Measurements from ENCODE around the gene EMSY. TPM values are rescaled to one million over a fixed set of nuclear protein-coding genes. Genes with fewer than 3 reads are reported as not detected.

Gene EMSY
- total RNA-seq, 2 donors from 2014 or later = 31.4 to 35.9 TPM

DNA sequence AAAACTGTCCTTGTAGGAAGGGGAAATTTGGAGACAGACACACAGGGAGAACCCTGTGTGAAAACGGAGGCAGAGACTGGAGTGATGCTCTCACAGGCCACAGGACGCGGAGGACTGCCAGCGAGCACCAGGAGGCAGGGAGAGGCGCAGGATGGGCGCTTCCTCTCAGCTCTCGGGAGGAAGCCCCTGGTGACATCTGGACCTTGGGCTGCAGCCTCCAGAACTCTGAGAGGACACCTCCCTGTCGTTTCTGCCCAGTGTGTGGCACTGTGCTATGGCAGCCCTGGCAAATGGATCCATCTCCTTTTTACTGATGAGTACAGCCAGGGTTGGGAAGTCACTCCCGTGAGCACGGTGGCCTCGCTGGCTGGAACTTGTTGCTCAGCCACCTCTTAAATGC is 151.8 kb downstream of the EMSY start:
- peaks cover 0 to 12% of the 10 kb centered on the region in 2 donors for H3K4me1 ChIP-seq
- no peaks in the 10 kb centered on the region for H3K9me3 ChIP-seq
- no peak for DNase-seq (ENCODE audit: low spot score)
- H3K4me3 ChIP-seq = no peak overlapping the region
- no peak for TF ChIP-seq CTCF (IDR thresholded peaks at IDR 0.05)
- H3K27me3 ChIP-seq = no peaks in the 10 kb centered on the region
- H3K27ac ChIP-seq = no peak overlapping the region
- H3K36me3 ChIP-seq = no peaks in the 10 kb centered on the region

- Histone ChIP-seq H3K4me1 (peaks cover 0 to 22% of the 10 kb centered on the region in 2 donors), H3K4me3 (no peak overlapping the region), H3K27ac (no peak overlapping the region), H3K9me3 (no peaks in the 10 kb centered on the region), H3K36me3 (no peaks in the 10 kb centered on the region), H3K27me3 (no peaks in the 10 kb centered on the region)
- no peak for TF ChIP-seq CTCF (IDR thresholded peaks at IDR 0.05)
- peak; percentile 57 for DNase-seq (ENCODE audit: low spot score)
Measured at GRCh38 chr11:76597533-76598425, 153.0 kb downstream of the EMSY start.

GRCh38 chr11:76598426-76598839 is 153.6 kb downstream of the EMSY start:
- Histone ChIP-seq H3K4me1 (peaks cover 0 to 28% of the 10 kb centered on the region in 2 donors), H3K27me3 (no peaks in the 10 kb centered on the region), H3K4me3 (no peak overlapping the region), H3K9me3 (no peaks in the 10 kb centered on the region), H3K36me3 (no peaks in the 10 kb centered on the region), H3K27ac (no peak overlapping the region)
- peak; percentile 70 for DNase-seq (ENCODE audit: low spot score)
- TF ChIP-seq CTCF (IDR thresholded peaks at IDR 0.05) = peak in 1 of 2 donors; percentile 68

GRCh38 chr11:76599041-76600013 is 154.5 kb downstream of the EMSY start:
- Histone ChIP-seq H3K27ac (peak overlapping the region in 1 of 2 donors; percentile 19), H3K4me1 (peaks cover 0 to 37% of the 10 kb centered on the region in 2 donors), H3K36me3 (no peaks in the 10 kb centered on the region), H3K27me3 (no peaks in the 10 kb centered on the region), H3K9me3 (no peaks in the 10 kb centered on the region), H3K4me3 (no peak overlapping the region)
- no peak for TF ChIP-seq CTCF (IDR thresholded peaks at IDR 0.05)
- DNase-seq (ENCODE audit: low spot score) = peak; percentile 50

DNA sequence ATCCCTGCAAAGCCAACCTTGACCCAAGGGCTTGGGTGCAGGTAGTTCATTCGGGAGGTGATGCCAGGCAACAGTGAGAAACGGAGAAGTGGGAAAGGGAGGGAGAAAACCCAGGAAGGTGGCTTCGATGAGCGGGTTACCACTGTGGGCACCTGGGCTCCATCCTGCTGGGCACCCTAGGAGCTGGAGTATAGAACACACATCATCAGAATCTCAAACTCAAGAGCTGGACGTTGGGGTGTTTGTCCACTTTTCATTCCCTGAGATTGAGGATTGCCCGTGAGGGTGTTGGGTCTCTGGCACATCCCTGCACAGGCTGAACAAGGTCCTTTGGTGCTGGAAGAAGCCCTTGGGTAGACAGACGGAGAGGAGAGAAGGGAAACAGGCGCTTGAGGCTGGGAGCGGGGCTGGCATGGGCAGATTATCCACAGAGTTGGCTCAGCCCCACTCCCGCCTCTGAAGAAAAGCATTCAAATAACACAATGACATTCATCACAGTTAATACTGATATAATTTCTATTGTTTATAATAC is 155.4 kb downstream of the EMSY start:
- Histone ChIP-seq H3K36me3 (no peaks in the 10 kb centered on the region), H3K9me3 (no peaks in the 10 kb centered on the region), H3K27ac (no peak overlapping the region), H3K4me1 (peaks cover 0 to 46% of the 10 kb centered on the region in 2 donors), H3K4me3 (no peak overlapping the region), H3K27me3 (no peaks in the 10 kb centered on the region)
- DNase-seq (ENCODE audit: low spot score) = peak; percentile 55
- TF ChIP-seq CTCF (IDR thresholded peaks at IDR 0.05) = no peak
